Testis (tissue), 3 donors: ENCODE data around the gene FATE1. TPM values are rescaled to one million over a fixed set of nuclear protein-coding genes. Genes with fewer than 3 reads are reported as not detected.

Experiments used
- DNase-seq: peaks from one replicate; pipeline ENCODE4 v3.0.0-alpha.2; 2019
- H3K27ac ChIP-seq, 2 donors: fragments of 200-600 bp; sonication (generic); one replicate each; pipeline ENCODE4 v1.5.1; 2019
- H3K27me3 ChIP-seq: fragments of 200-600 bp; sonication (generic); one replicate; pipeline ENCODE4 v1.5.1; 2019
- H3K36me3 ChIP-seq: fragments of 200-600 bp; sonication (generic); one replicate; pipeline ENCODE4 v1.5.1; 2017; ENCODE audit warnings: low read depth; ENCODE audit errors: missing control alignments
- H3K4me1 ChIP-seq: fragments of 200-600 bp; sonication (generic); one replicate; pipeline ENCODE4 v1.5.1; 2019
- H3K4me3 ChIP-seq, 2 donors: fragments of 200-600 bp; sonication (generic); one replicate each; pipeline ENCODE4 v1.5.1; 2017 to 2019
- H3K9me3 ChIP-seq: fragments of 200-600 bp; sonication (generic); one replicate; pipeline ENCODE4 v1.5.1; 2017
- CTCF ChIP-seq, 3 experiments: fragments of 450-650 bp in 2 of 3; fragments of 200-600 bp in 1 of 3; sonication (generic) in 1 of 3; IDR thresholded peaks; one replicate each; pipeline ENCODE4 v1.5.1; 2016 to 2019; ENCODE audit warnings: antibody characterized with exemption in 3 of 3, mild to moderate bottlenecking in 2 of 3, moderate library complexity in 1 of 3
- POLR2A ChIP-seq: fragments of 450-650 bp; IDR thresholded peaks from one replicate; pipeline ENCODE4 v1.6.1; 2017; ENCODE audit warnings: antibody characterized with exemption, mild to moderate bottlenecking, moderate library complexity
- WGBS, 2 donors: methylation state at CpG; one replicate each; pipeline ENCODE4 v1.1.5; 2018; 5-methylcytosine and 5-hydroxymethylcytosine counted together
- intact Hi-C: fragments of 100-400 bp; cut with DNase I; formaldehyde crosslinking; loops from one replicate; pipeline ENCODE4 v1.15.1; 2023; ENCODE audit warnings: low total_unique reads
- polyA plus RNA-seq: library from polyadenylated mRNA; stranded (reverse); fragments of 350-450 nt; fragmentation: Illumina TruSeq; extraction: RNeasy Lipid Tissue Mini Kit (QIAGEN cat#74804); gene quantifications from one replicate; pipeline ENCODE4 v1.2.3, GENCODE V29; 2014; ENCODE audit warnings: low read depth, low replicate concordance; ENCODE audit not compliant: insufficient read depth
- total RNA-seq, 2 donors: library from RNA; depleted of rRNA; stranded (reverse); fragments of >200 nt; gene quantifications; one replicate each; pipeline ENCODE4 v1.2.3, GENCODE V29; 2016

The FATE1 gene
- total and polyA plus RNA-seq, 3 donors from 2014 or later = 482 to 1,316 (median 890) TPM

DNA sequence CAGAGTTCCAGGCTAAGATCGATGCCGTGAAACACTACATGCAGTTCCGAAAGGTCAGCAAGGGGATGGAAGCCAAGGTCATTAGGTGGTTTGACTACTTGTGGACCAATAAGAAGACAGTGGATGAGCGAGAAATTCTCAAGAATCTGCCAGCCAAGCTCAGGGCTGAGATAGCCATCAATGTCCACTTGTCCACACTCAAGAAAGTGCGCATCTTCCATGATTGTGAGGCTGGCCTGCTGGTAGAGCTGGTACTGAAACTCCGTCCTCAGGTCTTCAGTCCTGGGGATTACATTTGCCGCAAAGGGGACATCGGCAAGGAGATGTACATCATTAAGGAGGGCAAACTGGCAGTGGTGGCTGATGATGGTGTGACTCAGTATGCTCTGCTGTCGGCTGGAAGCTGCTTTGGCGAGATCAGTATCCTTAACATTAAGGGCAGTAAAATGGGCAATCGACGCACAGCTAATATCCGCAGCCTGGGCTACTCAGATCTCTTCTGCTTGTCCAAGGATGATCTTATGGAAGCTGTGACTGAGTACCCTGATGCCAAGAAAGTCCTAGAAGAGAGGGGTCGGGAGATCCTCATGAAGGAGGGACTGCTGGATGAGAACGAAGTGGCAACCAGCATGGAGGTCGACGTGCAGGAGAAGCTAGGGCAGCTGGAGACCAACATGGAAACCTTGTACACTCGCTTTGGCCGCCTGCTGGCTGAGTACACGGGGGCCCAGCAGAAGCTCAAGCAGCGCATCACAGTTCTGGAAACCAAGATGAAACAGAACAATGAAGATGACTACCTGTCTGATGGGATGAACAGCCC, 28.0 kb downstream of the FATE1 start:
- TF ChIP-seq POLR2A (no peak), CTCF (IDR thresholded peaks at IDR 0.05) (no peak)
- no peak for DNase-seq

GRCh38 chrX:151745651-151746050, 29.8 kb downstream of the FATE1 start:
- no peak for DNase-seq
- no peak for TF ChIP-seq CTCF (IDR thresholded peaks at IDR 0.05)
- no peak for TF ChIP-seq POLR2A
- intact Hi-C loops = no loop called here
- Histone ChIP-seq H3K27me3 (no peaks in the 10 kb centered on the region), H3K9me3 (no peaks in the 10 kb centered on the region), H3K4me1 (no peaks in the 10 kb centered on the region), H3K27ac (no peak overlapping the region), H3K36me3 (no peaks in the 10 kb centered on the region), H3K4me3 (no peak overlapping the region)
- 70 to 88% methylated on average over 6 of the region's 6 CpGs for WGBS, 2 donors

More for the DNA sequence above, 28.0 kb downstream of the FATE1 start:
- Histone ChIP-seq H3K36me3 (no peaks in the 10 kb centered on the region), H3K27ac (no peak overlapping the region), H3K4me1 (no peaks in the 10 kb centered on the region), H3K4me3 (no peak overlapping the region), H3K27me3 (no peaks in the 10 kb centered on the region), H3K9me3 (no peaks in the 10 kb centered on the region)
- WGBS, 2 donors = 89 to 95% methylated on average over 16 to 21 of the region's 21 CpGs
- intact Hi-C loops = no loop called here

DNA sequence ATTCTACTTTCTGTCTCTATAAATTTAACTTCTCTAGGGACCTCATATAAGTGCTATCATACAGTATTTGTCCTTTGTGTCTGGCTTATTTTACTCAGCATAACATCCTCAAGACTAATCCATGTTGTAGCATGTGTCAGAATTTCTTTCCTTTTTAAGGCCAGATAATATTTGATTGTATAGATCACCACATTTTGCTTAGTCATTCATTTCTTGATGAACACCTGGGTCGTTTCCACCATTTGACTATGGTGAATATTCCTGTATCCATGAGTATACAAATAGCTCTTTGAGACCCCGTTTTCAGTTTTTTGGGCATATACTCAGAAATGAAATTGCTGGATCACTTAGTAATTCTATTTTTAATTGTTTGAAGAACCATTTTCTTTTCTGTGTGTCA, 30.7 kb downstream of the FATE1 start:
- Histone ChIP-seq H3K27ac (no peak overlapping the region), H3K27me3 (no peaks in the 10 kb centered on the region), H3K36me3 (no peaks in the 10 kb centered on the region), H3K4me3 (no peak overlapping the region), H3K4me1 (no peaks in the 10 kb centered on the region), H3K9me3 (no peaks in the 10 kb centered on the region)
- WGBS, 2 donors = 76 to 77% methylated on average over 2 of the region's 2 CpGs
- no peak for TF ChIP-seq POLR2A
- TF ChIP-seq CTCF (IDR thresholded peaks at IDR 0.05) = no peak
- DNase-seq = no peak
- intact Hi-C loops = no loop called here

DNA sequence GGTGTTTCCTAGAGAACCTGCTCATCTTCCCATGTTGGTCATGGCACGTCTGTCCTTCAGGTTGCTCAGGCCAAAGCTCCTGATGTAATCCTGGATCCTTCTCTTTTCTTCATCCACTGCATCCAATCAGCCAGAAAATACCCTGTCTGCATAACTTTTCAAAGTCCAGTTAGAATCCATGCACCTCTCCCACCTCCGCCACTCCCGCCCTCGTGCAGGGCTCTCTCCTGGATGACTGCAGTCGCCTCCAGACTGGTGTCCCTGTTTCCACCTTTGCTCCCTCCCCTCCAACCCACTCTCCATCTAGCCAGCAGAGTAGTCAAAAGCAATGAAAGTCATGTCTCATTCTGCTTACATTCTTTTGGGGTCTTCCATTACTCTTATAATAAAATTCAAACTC, 34.7 kb downstream of the FATE1 start:
- no peak for DNase-seq
- H3K9me3 ChIP-seq = no peaks in the 10 kb centered on the region
- no peak for TF ChIP-seq POLR2A
- no peak for TF ChIP-seq CTCF (IDR thresholded peaks at IDR 0.05)
- 96 to 97% methylated on average over 4 to 5 of the region's 5 CpGs for WGBS, 2 donors
- H3K4me3 ChIP-seq = no peak overlapping the region
- H3K27ac ChIP-seq = no peak overlapping the region
- no peaks in the 10 kb centered on the region for H3K36me3 ChIP-seq
- intact Hi-C loops = loop anchor here (10.0 kb wide), 1 partner anchor 884 kb away; the partner anchor contains the start of gene GABRQ
- H3K4me1 ChIP-seq = no peaks in the 10 kb centered on the region
- no peaks in the 10 kb centered on the region for H3K27me3 ChIP-seq

DNA sequence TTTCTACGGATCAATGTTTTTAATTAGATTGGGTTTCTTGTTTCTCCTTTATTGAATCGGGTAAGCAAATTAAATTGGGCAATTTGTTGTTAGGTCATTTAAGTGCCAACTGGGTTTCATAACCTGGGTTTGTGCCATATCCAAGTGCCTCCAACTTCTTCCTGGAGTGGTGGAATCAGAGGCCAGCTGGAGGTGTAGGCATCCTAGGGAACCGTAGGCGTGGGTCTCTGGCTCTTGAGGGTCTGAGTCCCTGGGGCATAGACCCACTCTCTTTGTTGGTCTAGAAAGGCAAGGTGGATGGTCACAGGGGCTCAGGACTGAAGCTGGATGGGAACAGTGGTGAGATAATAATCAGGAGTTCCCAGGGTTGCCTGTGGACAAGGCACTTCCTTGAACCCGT, 37.0 kb downstream of the FATE1 start:
- Histone ChIP-seq H3K4me1 (no peaks in the 10 kb centered on the region), H3K27ac (no peak overlapping the region), H3K4me3 (no peak overlapping the region), H3K9me3 (no peaks in the 10 kb centered on the region), H3K36me3 (no peaks in the 10 kb centered on the region), H3K27me3 (no peaks in the 10 kb centered on the region)
- no peak for DNase-seq
- intact Hi-C loops = loop anchor here (10.0 kb wide), 1 partner anchor 882 kb away; the partner anchor contains the start of gene GABRQ
- WGBS, 2 donors = 75 to 81% methylated on average over 2 to 5 of the region's 5 CpGs
- no peak for TF ChIP-seq POLR2A
- TF ChIP-seq CTCF (IDR thresholded peaks at IDR 0.05) = no peak
